ENCODE results near the gene SMC3.
"Not testable (repeated sequence)": the region's sequence is repeated elsewhere in the genome, so short reads cannot be mapped to it uniquely, and the experiment has no call there.

Gene SMC3

DNA sequence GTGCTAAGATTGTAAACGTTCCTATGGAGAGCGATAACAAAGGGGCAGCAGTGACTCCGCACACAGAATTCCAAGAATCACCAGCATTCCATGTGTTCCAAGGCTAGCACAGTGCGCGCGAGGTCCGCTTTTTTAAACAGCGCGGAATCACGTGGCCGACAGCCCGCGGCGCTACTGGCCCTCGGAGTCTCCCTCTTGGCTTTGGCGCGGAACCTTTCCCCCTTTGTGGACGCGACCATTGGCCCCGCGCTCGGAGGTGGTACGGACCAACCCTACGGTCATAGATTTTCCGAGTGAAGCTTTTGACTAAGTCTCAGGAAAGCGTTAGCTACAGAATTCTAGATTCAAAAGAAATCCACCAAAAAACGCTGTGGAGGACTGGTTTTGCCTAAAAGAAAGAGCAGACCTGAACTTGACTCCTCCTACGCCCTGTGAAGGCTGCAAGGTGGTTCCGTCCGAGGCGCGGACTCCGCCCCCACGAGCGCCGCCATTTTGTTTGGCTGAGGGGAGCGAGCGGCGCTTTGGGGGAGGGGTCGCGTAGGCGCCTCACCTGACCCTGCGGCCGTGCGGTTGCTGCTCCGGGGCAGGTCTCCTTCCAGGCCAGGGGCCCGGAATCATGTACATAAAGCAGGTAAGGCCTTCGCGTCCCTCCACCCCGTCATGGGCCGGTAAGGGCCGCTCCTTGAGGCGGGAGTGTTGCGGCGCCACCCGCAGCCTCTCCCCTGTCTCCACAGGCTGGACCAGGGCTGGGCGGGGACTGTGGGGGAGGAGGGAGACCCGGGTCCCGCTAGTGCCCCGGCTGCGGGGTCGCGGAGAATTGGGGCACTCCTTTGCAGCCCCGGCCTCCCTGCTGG lies at the start of gene SMC3:
SMC3 (plus strand) TSS at position 495 of the 854 bp plus-strand sequence; CDS start at position 617, 122 bp downstream.
- no peak for DNase-seq

DNA sequence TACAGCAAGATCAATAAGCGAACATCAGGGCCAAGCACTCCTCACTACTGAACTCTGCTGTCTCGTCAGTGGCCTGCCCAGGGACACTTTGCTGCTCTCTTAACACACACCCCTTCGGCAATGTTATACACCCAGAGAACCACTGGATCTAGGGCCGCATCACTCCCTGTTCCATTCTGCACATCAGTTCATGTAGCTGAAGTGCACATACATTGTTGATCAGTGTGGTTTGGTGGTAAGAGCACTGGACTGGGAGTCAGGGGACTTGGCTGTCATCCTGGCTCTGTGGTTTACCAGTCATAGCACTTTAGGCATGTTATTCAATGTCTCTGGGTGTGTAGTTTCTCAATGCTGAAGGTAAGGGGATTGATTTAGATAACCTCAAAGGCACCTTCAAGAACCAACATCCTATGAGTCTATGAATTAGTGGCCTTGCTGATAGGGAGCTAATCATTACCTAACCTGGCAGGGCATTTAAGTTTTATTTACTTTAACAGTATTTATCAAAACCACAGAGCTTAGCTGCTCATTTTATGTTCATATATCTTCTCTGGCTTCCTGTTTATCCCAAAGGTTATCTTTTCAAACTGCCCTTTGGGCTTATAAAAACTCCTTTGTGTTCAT lies 45.0 kb upstream of the SMC3 start:
- no peak for DNase-seq

DNA sequence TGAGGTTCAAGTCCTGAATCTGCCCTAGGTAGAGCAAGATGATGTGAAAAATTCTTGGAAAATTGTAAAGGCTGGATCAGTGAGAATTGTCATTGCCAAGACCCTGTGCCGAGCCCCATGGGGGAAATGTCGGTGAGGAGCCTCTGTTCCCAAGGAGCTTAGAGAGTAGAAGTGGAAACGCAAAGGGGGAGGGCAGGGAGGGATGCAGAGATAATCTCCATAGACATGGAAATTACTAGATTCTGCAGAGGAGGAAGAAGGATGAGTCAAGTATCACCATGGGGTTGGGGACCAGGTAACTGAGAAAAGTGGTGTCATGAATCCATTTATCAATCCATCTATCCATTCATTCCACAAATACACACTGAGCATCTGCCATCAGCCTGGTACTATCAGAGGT lies 43.8 kb upstream of the SMC3 start:
- no peak for DNase-seq

DNA sequence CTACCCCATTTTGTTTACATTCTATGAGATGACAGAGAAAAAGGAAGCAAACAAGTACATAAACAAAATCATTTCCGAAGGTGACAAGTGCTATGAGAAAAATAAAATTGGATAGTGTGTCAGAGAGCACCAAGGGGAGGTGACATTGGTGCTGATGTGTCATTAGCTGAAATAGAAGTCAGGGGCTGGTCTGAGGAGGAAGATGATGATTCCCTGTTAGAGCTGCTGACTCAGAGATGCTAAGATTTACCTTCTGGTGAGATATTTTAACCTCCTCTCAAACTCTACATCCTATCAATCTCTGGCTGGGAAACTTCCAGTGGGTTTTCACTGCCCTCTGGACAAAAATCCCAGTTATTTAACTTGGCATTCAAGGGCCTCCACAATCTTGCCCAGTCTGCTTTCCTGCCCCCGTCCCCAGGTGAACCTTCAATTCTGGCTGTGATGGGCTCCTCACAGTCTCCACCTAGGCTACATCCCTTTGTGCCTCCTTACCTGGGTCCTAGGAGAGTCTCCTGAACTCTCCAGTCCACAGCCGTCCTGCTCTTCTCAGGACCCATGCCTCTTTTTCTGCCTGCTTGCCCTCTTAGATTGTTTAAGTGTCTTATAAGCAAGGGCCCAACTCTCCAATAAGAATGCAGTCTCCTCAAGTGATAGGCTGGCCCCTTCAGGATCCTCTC lies 43.2 kb upstream of the SMC3 start:
- no peak for DNase-seq

DNA sequence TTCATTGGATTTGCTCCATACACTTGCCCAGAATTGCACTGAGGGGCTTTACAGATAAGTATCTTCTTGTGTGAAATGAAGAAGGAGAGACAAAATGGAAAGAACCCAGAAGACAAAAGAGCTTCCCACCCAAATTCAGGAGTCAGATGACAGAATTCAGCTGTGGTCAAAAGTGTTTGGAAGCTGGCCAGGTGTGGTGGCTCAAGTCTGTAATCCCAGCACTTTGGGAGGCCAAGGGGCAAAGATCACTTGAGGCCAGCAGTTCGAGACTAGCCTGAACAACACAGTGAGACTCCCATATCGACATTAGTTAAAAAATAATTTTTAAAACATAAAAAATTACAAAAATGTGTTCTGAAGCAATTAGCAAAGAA lies 42.6 kb upstream of the SMC3 start:
- no peak for DNase-seq

DNA sequence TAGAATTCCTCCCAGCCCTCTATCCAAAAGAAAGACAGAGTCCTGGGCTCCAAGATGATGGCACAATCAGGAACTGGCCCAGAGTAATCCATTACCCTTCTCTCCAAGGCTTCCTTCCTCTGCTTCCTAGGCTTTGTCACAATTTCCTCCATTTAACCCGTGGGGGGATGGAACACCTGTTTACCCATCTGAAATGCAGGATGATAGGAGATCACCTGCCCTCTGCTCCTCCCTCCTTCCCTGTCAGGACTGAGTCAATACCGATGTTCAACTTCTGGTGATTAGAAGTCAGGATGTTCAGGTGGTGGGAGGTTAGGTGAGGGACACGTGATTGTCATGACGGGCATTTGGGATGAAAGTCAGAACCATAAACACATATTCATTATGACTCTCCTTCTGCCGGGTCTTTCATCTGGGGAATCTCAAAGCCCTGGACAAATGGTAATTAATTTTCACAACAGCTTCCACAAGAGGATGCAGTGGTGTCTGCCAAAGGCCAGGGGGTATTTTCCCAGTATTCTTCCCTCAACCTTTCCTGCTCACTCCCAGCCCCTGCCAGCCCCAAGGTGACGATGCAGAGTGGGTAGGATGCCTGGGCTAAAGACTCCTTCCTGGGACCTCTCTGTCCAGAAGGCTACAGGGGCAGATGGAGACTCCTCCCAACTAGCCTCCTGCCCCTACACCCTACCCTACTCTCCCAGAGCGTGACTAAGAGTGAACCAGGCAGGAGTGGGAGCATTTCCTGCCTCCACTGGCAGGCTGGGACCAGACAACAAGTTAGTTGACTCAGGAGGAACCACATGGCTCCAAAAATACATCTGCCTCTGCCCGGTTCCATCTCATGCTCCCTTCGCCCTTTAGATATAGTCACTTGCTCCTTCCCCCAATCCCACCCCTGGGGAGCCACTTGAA lies 41.9 kb upstream of the SMC3 start:
- no peak for DNase-seq

DNA sequence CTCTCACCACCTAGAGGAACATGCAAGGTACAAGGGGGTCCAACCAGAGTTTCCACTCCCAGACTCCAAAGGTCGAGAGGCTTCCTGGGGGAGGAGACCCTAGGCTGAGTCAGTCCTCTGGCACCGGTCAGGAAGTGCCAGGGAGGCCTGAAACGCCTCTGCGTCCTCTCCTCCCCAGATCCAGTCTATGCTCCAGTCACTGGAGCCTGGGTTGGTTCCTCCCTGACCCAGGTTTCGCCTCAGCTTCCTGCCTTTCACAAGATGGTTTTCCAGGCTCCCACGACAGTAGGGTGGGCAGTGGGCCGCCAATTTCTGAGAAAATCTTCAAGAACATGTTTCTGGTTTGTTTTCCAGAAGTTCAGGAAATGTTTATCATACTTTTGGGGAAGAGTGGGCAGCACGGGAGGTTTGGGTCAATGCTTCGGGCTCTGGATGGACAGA lies 39.7 kb upstream of the SMC3 start:
- no peak for DNase-seq

DNA sequence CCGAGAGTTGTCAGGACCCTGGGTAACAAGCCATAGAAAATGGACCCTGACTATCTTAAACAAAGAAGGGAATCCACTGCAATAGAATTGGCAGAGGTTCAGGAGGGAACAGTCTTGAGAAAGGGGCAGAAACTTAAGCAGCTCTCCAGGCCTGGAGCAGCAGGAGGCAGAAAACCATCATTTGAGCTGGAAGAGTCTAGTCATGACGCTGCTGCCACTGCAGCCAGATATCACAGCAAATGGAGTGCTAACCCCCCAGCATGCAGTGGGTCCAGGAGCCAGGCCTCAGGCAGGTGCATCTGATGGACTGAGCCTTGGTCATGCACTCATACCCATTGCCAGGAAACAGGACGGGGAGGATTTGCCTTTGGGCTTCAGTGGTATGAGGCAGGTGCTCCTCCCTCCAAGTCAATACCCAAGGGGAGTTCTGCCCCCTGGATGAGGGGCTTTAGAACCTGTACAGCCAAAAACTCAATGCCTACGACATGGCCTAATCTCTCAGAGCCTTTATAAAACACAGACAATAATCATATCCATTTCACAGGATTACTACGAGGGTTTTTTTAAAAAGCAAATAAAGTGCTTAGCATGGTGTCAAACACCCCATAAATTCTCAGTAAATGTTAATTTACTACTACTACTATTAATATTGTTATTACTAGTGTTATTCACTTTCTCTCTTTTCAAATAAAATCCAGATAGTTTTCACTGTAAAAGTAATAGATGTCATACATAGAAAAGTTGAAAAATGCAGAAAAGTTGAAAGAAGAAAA lies 39.1 kb upstream of the SMC3 start:
- DNase-seq, result no peak

DNA sequence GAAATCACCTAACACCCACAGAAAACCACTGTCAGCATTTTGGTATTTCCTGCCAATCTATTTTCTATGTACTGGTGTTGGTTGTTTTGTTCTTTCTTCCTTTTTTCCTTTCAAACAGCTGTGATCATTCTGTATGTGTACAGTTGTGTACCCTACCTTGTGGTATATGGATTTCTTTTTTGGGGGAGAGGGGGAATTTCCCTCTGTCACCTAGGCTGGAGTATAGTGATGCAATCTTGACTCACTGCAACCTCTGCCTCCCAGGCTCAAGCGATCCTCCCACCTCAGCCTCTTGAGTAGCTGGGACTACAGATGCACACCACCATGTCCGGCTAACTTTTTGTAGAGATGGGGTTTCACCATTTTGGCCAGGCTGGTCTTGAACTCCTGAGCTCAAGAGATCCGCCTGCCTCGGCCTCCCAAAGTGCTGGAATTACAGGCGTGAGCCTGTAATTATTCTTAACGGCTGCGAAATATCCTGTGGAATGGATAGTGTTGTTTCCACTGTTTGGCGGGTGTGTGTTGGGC lies 38.4 kb upstream of the SMC3 start:
- not testable (repeated sequence) for DNase-seq

DNA sequence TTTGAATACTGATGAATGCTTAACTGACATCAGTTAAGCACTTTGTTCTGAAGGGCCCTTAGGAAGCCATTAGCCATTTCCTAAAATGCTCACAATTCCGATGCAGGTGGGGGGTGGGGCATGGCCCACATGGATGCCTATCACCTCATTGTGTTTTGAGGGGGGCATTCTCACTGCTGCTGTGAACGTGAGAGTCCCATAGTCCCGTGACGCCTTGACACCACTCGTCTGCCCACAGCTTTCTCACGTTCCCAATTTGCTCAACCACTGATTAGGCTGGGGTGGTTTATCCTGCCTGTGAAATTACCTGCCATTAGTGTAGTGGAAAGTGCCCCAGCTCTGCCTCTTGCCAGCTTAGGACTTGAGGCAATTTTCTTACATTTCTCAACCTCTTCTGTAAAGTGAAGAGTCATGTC lies 37.9 kb upstream of the SMC3 start:
- DNase-seq, result no peak

DNA sequence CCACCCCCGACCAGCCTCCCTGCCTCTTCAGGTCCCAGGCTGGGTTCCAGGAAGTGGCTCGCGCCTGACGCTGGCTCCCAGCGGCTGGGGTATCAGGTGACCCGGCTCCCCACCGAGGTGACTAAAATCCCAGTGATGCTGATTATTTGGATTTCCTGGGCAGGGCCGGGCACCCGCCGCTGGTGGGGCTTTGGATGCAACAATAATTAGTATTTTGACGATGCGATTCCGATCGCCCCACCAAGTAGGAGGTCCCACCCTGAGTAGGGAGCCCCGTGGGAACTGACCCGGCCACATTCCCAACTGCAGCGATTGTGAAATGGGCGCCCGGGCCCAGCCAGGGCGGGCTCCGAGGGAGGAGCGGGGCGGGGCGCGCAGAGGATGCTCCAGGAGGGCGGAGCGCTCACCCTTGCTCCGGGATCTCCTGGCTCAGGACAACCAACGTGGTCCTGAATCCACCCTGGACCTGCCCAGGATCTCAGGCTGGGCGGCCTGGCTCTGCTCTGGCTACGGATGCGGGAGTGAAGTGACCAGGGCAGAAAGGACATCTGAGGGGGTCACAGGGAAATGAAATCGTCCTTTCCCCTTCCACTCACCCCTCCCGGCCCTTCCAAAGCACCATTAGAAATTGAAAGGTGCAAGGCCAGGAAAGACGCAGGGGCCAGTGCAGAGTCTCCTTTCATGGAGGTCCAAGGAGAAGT lies 37.2 kb upstream of the SMC3 start:
- DNase-seq, result no peak

DNA sequence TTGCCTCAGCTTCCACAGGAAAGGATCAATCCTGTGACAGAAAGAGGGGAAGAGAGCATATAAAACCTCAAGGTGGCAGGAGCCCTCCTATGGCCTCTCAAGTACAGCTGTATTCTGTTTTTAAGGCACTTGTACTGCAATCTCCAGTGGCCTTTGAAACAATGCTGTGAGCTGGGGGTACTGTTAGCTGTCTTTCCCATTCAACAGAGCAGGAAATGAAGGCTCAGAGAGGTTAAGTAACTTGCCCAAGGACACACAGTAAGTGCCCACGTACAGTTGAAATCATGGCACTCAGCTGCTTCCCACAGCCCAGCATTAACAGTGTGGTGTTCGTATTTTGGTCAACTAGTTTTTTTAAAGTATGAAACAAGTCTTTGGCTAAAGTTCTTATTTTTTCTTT lies 35.8 kb upstream of the SMC3 start:
- no peak for DNase-seq

DNA sequence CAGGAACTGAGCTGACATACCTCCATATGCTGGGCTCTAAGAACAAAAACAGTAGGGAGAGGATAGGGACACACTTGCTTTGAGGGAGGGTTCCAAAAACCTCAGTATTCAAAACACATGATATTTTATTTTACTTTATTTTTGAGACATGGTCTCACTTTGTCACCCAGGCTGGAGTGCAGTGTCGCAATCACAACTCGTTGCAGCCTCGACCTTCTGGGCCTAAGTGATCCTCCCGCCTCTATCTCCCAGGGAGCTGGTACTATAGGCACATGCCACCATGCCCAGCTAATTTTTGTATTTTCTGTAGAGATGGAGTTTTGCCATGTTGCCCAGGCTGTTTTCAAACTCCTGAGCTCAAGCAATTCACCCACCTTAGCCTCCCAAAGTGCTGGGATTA lies 34.9 kb upstream of the SMC3 start:
- DNase-seq, result not testable (repeated sequence)

DNA sequence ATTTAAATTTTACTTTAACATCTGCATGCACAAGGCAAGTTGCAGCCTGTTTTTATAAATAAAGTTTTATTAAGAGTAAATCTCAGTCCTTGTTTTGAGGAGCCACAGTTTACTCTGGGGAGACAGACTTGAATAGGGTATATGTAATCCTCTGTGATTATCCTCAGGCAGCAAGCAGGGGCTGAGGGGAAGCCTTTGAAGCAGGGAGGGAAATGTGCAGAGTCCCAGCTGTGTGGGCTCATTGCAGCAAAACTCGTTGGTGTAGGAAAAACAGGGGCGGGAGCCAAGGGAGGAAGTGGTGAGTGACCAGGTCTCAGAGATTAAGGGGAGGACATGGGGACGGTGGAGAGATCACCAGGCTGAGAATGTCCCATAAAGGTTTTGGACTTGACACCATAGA lies 34.3 kb upstream of the SMC3 start:
- no peak for DNase-seq

DNA sequence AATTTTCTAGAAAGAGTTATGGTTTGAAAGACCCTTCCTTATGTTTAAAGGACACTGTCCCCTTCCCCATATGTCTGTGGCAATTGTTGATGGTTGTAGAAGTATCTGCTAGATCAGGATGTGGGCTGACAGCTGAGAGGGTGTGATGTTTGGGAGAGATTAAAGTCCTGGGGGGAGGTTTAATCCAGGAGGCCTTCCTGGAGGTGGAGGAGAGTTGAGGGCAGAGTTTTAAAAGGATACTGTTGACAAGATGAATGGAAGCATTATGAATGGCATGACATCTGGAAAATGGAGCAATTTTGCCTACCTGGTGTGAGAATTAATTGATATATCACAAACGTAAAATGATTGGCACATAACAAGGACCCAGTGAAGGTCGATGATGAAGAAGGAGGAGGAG lies 32.9 kb upstream of the SMC3 start:
- no peak for DNase-seq

DNA sequence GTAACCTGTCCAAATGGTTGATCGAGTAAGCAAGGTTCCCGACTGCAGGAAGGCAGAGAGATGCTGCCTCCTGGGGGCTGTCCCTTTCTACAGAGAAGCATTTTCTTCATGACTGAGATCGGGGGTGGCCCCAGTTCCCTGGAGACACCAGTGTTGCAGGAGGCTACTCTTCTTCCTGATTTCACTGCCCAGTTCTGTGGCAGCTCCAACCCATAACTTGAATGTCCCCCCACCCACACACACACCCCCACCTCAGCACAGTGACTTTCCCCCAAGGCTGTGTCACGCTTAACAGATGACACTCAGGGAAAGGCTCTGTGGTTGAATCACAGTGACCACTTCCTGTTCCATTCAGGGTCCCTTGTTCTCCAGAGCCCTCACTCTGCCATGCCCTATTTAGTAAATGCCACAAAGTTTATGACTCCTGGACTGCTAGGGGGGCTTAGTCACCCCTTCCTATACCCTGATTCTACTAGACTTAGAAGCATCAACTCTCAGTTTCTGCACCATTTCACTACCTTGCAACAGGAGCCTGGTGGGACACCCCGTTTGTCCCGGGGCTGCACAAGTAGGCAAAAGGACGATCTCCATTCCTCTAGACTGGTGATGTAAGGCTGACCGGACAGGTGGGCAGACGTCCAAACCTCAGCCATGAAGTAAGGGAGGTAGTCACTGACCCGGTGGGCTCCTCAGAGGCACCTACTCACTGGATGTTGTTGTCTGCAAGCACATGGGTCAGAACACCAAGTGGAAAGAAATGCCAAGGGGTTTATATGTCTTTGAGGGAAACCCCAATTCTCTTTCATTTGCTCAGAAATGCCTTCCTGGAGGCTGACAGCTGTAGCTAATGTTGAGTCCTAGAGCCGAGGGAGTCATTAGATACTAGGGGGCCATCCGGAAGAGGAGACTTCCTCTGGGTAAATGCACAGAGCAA lies 31.3 kb upstream of the SMC3 start:
- no peak for DNase-seq

DNA sequence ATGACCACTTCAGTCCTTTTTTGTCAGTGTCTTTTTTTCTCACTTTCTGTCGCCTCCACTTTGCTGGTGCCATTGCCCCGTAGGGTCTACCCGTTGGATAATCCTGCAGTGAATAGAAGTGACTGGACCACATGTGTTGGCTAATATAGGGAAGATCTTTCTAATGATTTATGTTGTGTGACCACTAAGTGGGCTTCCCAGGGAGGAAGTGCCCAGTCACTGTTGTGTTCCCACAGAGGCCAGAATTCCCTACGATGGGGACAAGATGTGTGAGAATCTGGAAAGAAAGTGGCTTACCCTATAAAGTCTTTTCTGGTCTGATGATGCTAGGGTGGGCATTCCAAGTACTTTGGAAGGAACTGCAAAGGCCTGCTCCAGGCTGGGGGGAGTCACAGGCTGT lies 28.4 kb upstream of the SMC3 start:
- no peak for DNase-seq

DNA sequence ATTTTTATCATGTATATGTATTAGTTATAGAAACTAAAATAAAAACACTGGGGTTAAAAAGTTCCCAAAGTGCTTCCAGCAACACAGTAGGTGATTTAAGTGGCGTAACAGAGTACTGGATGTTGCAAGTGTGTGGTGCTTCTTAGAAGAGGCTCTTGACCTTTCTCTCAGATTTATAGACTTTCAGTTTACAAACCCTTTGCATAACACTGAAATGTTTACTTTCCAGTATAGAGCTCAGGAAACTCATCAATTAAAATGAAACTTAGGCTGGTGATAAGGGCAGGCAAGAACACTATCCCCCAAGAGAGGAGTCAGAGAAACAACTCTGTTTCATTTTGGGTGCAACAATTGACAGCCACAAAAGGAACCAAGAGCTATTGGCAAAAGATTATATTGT lies 27.5 kb upstream of the SMC3 start:
- DNase-seq, result no peak

DNA sequence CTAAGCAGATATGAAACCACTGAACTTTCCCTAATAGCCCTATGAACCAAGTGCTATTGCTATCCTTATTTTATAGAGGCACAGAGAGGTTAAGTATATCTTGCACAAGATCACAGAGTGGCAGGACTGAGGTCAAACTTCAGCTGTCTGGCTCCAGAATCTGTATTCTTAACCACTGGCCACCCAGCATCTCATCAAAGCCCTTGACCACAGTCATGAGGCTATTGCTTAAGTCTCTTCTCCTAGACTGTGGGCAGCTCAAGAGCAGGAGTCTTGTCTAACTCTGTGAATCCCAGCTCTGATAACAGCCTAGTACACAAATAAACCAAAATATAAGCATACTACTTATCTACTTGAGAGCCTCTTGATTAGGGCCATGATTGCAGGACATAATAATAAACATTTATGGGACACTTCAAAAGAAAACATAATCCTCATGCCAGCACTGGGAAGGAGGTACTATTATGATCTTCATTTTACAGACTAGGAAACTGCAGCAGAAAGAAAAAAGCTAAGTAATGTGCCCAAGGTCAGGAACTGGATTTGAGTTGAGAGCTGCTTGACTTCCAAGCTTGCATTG lies 22.4 kb upstream of the SMC3 start:
- DNase-seq, result no peak

DNA sequence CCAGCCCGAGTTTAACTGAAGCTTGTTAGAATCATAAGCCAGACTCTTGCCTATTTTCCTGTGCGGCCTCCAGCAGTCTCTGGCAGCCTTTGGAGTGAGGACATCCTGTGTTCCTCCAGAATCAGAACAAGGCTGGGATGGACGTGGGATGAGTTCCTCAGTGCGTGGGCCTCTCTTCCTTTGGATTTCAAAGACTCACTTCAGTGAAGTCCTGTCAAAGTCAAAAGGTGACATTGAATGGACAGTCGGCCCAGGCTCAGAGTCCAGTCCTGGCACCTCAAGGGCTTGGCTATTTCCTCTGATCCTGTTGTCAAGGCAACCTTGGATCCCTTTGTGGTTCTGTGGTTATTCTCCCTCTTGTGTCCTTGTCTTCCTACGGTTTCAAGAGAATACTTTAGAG lies 21.4 kb upstream of the SMC3 start:
- no peak for DNase-seq
